Skeletal muscle tissue (tissue), 4 donors: ENCODE results near the gene TMEM253. TPM values are rescaled to one million over a fixed set of nuclear protein-coding genes. Genes with fewer than 3 reads are reported as not detected.

Experiments used
- H3K27ac ChIP-seq: one replicate; pipeline ENCODE4 v1.7.0; 2013; ENCODE audit warnings: mild to moderate bottlenecking, low read depth, low read length, inconsistent platforms
- H3K27me3 ChIP-seq, 3 donors: one replicate each; pipeline ENCODE4 v1.7.0; 2013; ENCODE audit warnings: low read length in 3 of 3; ENCODE audit not compliant: control insufficient read depth in 3 of 3, insufficient read depth in 3 of 3
- H3K36me3 ChIP-seq, 3 donors: one replicate each; pipeline ENCODE4 v1.7.0; 2013; ENCODE audit warnings: low read length in 3 of 3; ENCODE audit not compliant: control insufficient read depth in 3 of 3, insufficient read depth in 3 of 3
- H3K4me1 ChIP-seq, 3 donors: one replicate each; pipeline ENCODE4 v1.7.0; 2013; ENCODE audit warnings: low read length in 3 of 3, mild to moderate bottlenecking in 3 of 3; ENCODE audit not compliant: control insufficient read depth in 3 of 3, insufficient read depth in 3 of 3
- H3K4me3 ChIP-seq, 3 donors: one replicate each; pipeline ENCODE4 v1.7.0; 2013; ENCODE audit warnings: low read length in 3 of 3
- H3K9ac ChIP-seq, 3 donors: one replicate each; pipeline ENCODE4 v1.7.0; 2013; ENCODE audit warnings: low read length in 3 of 3, mild to moderate bottlenecking in 3 of 3, moderate library complexity in 2 of 3, low read depth in 1 of 3
- H3K9me3 ChIP-seq, 3 donors: one replicate each; pipeline ENCODE4 v1.7.0; 2013; ENCODE audit warnings: low read length in 3 of 3; ENCODE audit not compliant: control insufficient read depth in 3 of 3
- total RNA-seq: library from RNA; depleted of rRNA; stranded (reverse); fragments of >200 nt; gene quantifications from one replicate; pipeline ENCODE4 v1.2.3, GENCODE V29; 2014
- donor health status: Osteomylitis.

The TMEM253 gene
- total RNA-seq, 1 donor from 2014 or later = not detected

DNA sequence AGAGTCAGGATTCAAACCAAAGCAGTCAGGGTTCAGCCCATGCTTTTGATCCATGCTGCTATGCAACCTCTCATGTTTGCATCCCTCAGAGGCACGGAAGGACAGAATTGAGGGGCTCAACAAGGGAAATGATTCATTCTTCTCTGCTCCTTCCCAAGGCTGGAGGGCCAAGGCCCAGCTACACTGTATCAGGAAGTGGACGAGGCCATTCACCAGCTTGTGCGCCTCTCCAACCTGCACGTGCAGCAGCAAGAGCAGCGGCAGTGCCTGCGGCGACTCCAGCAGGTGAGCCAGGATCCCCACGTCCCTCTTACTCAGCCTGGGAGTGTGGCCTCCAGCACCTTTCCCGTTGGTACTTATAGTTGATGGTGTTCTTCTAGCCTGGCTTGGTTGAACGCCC, 22.1 kb upstream of the TMEM253 start:
- H3K36me3 ChIP-seq = peaks cover 76 to 84% (median 80%) of the 10 kb centered on the region in 3 donors
- H3K27me3 ChIP-seq = no peaks in the 10 kb centered on the region
- no peak overlapping the region for H3K9ac ChIP-seq
- H3K9me3 ChIP-seq = no peaks in the 10 kb centered on the region
- H3K4me3 ChIP-seq = no peak overlapping the region
- H3K27ac ChIP-seq = no peak overlapping the region
- peaks cover 0 to 3% (median 0%) of the 10 kb centered on the region in 3 donors for H3K4me1 ChIP-seq

DNA sequence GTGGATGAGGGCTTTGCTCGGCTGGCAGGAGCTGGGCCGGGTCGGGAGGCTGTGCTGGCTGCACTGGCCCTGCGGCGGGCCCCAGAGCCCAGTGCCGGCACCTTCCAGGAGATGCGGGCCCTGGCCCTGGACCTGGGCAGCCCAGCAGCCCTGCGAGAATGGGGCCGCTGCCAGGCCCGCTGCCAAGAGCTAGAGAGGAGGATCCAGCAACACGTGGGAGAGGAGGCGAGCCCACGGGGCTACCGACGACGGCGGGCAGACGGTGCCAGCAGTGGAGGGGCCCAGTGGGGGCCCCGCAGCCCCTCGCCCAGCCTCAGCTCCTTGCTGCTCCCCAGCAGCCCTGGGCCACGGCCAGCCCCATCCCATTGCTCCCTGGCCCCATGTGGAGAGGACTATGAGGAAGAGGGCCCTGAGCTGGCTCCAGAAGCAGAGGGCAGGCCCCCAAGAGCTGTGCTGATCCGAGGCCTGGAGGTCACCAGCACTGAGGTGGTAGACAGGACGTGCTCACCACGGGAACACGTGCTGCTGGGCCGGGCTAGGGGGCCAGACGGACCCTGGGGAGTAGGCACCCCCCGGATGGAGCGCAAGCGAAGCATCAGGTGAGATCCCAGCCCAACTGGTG, 19.2 kb upstream of the TMEM253 start:
- Histone ChIP-seq H3K27ac (no peak overlapping the region), H3K9me3 (no peaks in the 10 kb centered on the region), H3K36me3 (peaks cover 75 to 90% (median 86%) of the 10 kb centered on the region in 3 donors), H3K9ac (no peak overlapping the region), H3K4me3 (no peak overlapping the region), H3K27me3 (no peaks in the 10 kb centered on the region), H3K4me1 (no peaks in the 10 kb centered on the region)

DNA sequence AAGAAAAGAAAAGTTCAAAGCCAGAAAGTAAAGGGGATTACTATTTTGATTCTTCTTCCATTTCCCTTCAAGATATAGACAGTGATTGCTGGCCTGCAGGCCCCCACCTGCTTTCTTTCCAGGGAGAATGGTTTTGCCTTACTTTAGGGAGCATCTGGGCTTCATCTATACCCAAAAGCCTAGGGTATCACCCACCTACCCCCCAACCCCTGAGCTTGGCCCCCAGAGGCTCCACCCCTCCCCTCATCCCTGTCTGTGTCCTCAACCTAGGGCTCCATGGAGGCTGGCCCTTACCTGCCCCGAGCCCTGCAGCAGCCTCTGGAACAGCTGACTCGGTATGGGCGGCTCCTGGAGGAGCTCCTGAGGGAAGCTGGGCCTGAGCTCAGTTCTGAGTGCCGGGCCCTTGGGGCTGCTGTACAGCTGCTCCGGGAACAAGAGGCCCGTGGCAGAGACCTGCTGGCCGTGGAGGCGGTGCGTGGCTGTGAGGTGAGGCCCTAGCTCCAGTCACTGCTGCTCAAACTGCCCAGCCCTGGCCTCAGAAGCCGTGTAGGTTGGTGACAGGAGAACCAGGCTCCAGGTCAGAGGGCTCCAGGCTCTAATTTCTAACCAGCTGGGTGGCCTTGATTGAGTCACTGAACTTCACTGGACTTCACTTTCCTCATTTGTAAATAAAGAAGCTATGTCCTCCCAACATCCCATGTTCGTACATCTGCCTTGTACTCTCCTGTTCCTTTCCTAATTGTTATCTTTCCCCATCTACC, 17.1 kb upstream of the TMEM253 start:
- Histone ChIP-seq H3K27me3 (no peaks in the 10 kb centered on the region), H3K4me1 (no peaks in the 10 kb centered on the region), H3K4me3 (no peak overlapping the region), H3K27ac (no peak overlapping the region), H3K36me3 (peaks cover 70 to 84% (median 74%) of the 10 kb centered on the region in 3 donors), H3K9ac (no peak overlapping the region), H3K9me3 (no peaks in the 10 kb centered on the region)

DNA sequence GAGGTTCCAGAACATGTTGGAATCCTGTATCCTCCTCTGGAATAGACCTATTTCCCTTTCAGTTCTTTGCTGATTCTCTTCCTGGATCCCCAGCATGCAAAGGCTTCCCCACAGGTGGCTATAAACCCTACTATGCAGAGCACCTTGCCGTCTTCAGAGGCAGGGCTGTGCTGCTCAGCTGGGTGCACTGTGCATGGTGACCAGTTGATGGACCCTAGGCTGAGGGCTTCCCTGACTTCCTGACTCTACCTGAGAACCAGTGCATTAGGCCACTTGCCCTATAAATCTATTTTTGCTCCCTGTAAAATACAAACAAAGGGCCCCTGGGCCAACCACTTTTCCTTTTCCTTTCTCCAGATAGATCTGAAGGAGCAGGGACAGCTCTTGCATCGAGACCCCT, 16.5 kb upstream of the TMEM253 start:
- no peaks in the 10 kb centered on the region for H3K9me3 ChIP-seq

DNA sequence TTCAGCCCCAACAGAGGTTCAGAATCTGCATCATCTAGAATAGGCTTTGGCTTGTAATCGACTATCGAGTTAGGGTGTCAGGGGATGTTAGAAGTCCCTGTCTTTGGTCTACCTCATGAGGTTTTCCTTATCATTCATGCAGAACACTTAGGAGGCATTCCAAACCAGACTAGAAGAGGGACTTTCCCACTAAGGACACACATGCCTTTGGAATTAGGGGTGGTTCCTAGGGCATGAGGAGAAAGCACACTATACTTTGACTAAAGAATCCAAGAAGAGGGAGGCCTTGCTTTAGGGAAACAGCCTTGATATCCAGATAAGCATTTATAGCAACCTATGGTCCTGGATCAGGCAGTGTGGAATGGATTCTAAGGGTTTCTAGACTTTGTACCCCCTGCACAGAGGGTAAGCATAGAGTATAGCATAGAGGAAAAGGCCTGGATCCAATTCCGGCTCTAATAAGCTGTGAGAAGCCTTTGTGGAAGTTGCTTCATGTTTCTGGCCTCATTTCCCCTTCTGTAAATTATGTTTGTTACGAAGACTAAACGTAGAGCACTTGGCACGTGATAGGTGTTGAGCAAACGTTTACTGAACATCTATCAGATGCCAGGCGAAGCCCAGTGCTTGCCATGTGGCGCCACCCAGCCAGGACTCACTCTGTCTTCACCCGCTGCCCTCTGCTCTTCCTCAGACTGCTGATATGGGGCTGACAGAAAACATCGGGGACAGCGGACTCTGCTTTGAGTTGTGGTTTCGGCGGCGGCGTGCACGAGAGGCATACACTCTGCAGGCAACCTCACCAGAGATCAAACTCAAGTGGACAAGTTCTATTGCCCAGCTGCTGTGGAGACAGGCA, 15.6 kb upstream of the TMEM253 start:
- Histone ChIP-seq H3K36me3 (peaks cover 61 to 80% (median 71%) of the 10 kb centered on the region in 3 donors), H3K9ac (peak overlapping the region in 1 of 3 donors; percentile 8), H3K4me3 (no peak overlapping the region), H3K4me1 (no peaks in the 10 kb centered on the region), H3K27ac (no peak overlapping the region), H3K9me3 (no peaks in the 10 kb centered on the region), H3K27me3 (no peaks in the 10 kb centered on the region)

More for the DNA sequence above, 16.5 kb upstream of the TMEM253 start:
- Histone ChIP-seq H3K4me3 (no peak overlapping the region), H3K4me1 (no peaks in the 10 kb centered on the region), H3K27me3 (no peaks in the 10 kb centered on the region), H3K27ac (no peak overlapping the region), H3K9ac (no peak overlapping the region), H3K36me3 (peaks cover 67 to 83% (median 74%) of the 10 kb centered on the region in 3 donors)

DNA sequence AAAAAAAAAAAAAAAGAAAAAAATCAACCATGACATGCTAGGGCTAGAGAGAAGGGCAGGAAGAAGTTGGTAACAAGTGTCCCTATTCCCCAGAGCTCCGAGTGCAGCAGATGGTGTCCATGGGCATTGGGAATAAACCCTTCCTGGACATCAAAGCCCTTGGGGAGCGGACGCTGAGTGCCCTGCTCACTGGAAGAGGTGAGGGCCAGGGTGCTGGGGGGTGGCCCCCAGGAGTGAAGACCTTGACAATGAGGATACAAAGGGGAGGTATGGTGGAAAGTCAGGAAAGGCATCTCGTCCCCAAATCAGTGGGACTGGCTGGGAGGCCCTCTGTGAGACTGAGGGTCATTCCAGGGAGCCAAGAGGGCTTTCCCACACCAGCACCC, 14.0 kb upstream of the TMEM253 start:
- H3K36me3 ChIP-seq = peaks cover 55 to 76% (median 62%) of the 10 kb centered on the region in 3 donors
- H3K4me1 ChIP-seq = no peaks in the 10 kb centered on the region
- no peak overlapping the region for H3K27ac ChIP-seq
- no peaks in the 10 kb centered on the region for H3K9me3 ChIP-seq
- no peak overlapping the region for H3K9ac ChIP-seq
- H3K27me3 ChIP-seq = no peaks in the 10 kb centered on the region
- H3K4me3 ChIP-seq = no peak overlapping the region

DNA sequence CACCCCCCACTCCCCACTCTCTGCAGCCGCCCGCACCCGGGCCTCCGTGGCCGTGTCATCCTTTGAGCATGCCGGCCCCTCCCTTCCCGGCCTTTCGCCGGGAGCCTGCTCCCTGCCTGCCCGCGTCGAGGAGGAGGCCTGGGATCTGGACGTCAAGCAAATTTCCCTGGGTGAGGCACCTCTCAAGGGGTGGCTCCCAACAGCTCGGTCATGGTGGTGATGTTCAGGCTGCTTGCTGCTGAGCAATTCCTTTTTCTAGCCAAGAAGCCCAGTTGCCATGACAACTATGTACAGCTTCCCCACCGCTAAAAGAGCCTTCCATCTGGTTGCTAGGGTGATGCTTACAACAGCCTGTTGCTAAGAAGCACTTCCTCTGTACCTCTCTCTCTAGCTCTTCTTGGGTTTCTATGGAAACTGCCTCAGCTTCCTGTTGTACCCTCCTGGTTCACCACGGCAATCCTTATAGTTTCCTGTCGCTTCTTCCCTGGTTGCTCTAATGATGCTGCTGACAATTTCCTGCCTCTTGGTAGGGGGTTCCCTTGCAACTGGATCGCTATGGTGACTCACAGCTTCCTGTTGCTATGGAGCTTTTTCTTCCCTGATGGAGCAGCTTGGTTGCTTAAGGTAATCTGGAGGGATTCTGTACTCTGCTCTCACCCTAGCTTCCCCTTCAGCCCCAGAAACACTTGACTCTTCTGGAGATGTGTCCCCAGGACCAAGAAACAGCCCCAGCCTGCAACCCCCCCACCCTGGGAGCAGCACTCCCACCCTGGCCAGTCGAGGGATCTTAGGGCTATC, 13.4 kb upstream of the TMEM253 start:
- no peak overlapping the region for H3K9ac ChIP-seq
- H3K9me3 ChIP-seq = no peaks in the 10 kb centered on the region
- H3K36me3 ChIP-seq = peaks cover 52 to 70% (median 56%) of the 10 kb centered on the region in 3 donors
- H3K27ac ChIP-seq = no peak overlapping the region
- peaks cover 0 to 4% (median 0%) of the 10 kb centered on the region in 3 donors for H3K4me1 ChIP-seq
- H3K4me3 ChIP-seq = no peak overlapping the region
- H3K27me3 ChIP-seq = no peaks in the 10 kb centered on the region

DNA sequence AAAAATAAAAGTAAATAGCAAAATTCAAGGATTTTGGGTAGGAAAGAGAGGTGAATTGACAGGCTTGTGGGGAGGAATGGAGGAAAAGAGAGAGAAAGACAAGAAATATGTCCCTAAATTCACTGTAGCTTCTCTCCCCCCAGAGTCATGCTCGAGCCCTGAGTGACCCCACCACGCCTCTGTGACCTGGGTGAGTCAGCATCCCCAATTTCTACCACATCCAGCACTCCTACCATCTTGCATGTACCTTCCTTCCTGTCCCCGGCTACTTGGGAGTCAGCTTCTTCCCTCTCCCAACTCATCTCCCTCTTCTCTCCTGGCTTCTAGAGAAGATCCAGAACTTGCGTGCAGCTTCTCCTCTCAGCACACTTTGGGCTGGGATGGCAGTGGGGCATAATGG, 12.2 kb upstream of the TMEM253 start:
- H3K4me1 ChIP-seq = peaks cover 0 to 6% (median 0%) of the 10 kb centered on the region in 3 donors
- no peak overlapping the region for H3K4me3 ChIP-seq
- no peak overlapping the region for H3K27ac ChIP-seq
- no peaks in the 10 kb centered on the region for H3K9me3 ChIP-seq
- H3K27me3 ChIP-seq = no peaks in the 10 kb centered on the region
- H3K9ac ChIP-seq = no peak overlapping the region
- H3K36me3 ChIP-seq = peaks cover 50 to 66% (median 50%) of the 10 kb centered on the region in 3 donors

DNA sequence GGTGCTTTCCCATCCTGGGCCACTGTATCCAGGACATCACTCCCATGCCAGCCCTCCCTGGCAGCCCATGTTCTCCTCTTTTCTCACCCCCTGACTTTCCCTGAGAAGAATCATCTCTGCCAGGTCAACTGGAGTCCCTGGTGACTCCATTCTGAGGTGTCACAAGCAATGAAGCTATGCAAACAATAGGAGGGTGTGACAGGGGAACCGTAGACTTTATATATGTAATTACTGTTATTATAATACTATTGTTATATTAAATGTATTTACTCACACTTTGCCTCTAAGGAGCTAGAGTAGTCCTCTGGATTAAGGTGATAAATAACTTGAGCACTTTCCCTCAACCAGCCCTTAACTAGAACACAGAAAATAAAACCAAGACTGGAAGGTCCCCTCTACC, 11.6 kb upstream of the TMEM253 start:
- Histone ChIP-seq H3K27ac (no peak overlapping the region), H3K9me3 (no peaks in the 10 kb centered on the region), H3K36me3 (peaks cover 44 to 60% (median 46%) of the 10 kb centered on the region in 3 donors), H3K4me1 (peaks cover 0 to 9% (median 0%) of the 10 kb centered on the region in 3 donors), H3K4me3 (no peak overlapping the region), H3K9ac (no peak overlapping the region), H3K27me3 (no peaks in the 10 kb centered on the region)
